Measurements from ENCODE around the gene CFTR. TPM values are rescaled to one million over a fixed set of nuclear protein-coding genes. Genes with fewer than 3 reads are reported as not detected.

Gene CFTR
- total and polyA plus RNA-seq, 2 of the 4 experiments (the other 2 are of a cell fraction), result 0.18 to 0.21 TPM

DNA sequence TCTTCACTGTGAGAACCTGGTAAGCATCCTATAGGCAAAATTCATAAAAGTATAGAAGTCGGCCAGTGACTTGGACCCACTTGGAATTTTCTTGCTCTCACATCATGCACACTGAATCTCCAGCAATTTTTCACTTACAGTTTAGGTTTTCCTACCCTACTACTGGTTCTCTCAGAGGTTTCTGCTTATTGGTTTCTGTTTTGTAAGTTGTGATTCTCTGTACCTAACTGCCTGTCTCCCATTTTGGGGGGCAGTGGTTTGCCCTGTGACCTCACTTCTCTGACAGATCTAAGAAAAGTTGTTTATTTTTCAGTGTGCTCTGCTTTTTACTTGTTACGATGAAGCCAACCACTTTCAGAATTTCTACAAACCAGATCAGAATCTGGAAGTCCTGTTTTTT, 158.1 kb downstream of the CFTR start:
- H2AK5ac ChIP-seq (ENCODE audit: low read depth, low read length), result no peak overlapping the region
- no peak for TF ChIP-seq MXI1 (IDR thresholded peaks at IDR 0.05; ENCODE audit: borderline replicate concordance, low read depth, low read length)
- TF ChIP-seq, protein P1, sequence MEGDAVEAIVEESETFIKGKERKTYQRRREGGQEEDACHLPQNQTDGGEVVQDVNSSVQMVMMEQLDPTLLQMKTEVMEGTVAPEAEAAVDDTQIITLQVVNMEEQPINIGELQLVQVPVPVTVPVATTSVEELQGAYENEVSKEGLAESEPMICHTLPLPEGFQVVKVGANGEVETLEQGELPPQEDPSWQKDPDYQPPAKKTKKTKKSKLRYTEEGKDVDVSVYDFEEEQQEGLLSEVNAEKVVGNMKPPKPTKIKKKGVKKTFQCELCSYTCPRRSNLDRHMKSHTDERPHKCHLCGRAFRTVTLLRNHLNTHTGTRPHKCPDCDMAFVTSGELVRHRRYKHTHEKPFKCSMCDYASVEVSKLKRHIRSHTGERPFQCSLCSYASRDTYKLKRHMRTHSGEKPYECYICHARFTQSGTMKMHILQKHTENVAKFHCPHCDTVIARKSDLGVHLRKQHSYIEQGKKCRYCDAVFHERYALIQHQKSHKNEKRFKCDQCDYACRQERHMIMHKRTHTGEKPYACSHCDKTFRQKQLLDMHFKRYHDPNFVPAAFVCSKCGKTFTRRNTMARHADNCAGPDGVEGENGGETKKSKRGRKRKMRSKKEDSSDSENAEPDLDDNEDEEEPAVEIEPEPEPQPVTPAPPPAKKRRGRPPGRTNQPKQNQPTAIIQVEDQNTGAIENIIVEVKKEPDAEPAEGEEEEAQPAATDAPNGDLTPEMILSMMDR (conservative IDR thresholded peaks at IDR 0.05; ENCODE audit: low read depth, low read length), result no peak
- TF ChIP-seq MAZ (IDR thresholded peaks at IDR 0.05; ENCODE audit: borderline replicate concordance, low read depth, low read length), result no peak
- no peak for TF ChIP-seq SMC3 (IDR thresholded peaks at IDR 0.05; ENCODE audit: low read depth, low read length)
- no peak for TF ChIP-seq CHD1 (IDR thresholded peaks at IDR 0.05; ENCODE audit: low read depth, low read length)
- no peak for TF ChIP-seq BHLHE40 (IDR thresholded peaks at IDR 0.05; ENCODE audit: low read depth, low read length)
- no peak for TF ChIP-seq NFE2L2 (IDR thresholded peaks at IDR 0.05; ENCODE audit: low read depth, low read length)
- no peak for TF ChIP-seq MAFK (IDR thresholded peaks at IDR 0.05; ENCODE audit: low read depth, low read length)
- no peak for TF ChIP-seq RCOR1 (IDR thresholded peaks at IDR 0.05; ENCODE audit: insufficient replicate concordance, low read length)
- TF ChIP-seq FOS (IDR thresholded peaks at IDR 0.05; ENCODE audit: low read depth, low read length), result no peak
- no peak for TF ChIP-seq CEBPB (IDR thresholded peaks at IDR 0.05; ENCODE audit: low read depth, low read length)
- TF ChIP-seq POLR2A (IDR thresholded peaks at IDR 0.05; ENCODE audit: low read depth, low read length), result no peak
- no peak overlapping the region for H3K56ac ChIP-seq (ENCODE audit: extremely low read depth, insufficient read depth, low read length)
- H3K9me3 ChIP-seq (ENCODE audit: control insufficient read depth, insufficient read depth, low read length), result no peaks in the 10 kb centered on the region
- no peak overlapping the region for H4K8ac ChIP-seq (ENCODE audit: low read depth in 2 of 2, low read length in 2 of 2)
- H3K27me3 ChIP-seq (ENCODE audit: control insufficient read depth, insufficient read depth, low read length), result no peaks in the 10 kb centered on the region
- DNase-seq, result no peak
- H2AK9ac ChIP-seq (replicated peaks; ENCODE audit: low read depth, low read length, poor library complexity), result no peak overlapping the region
- no CpG with 5 or more reads among the region's 2 CpGs for WGBS, 2 experiments (ENCODE audit: extremely low coverage in 2 of 2, insufficient read length in 1 of 2)
- POLR2A ChIA-PET (ENCODE audit: unreplicated experiment), result interaction anchor here (0.6 kb wide), 1 partner anchor 1469 kb away, joined by 3 read pairs; no protein-coding TSS in a partner anchor
- H3K4me3 ChIP-seq (ENCODE audit: insufficient read depth, low read depth, low read length), result no peak overlapping the region
- no TSS peak for BruUV-seq (replicated peaks)
- no peak overlapping the region for H3K9ac ChIP-seq (ENCODE audit: low read depth, low read length)
- no peak overlapping the region for H3K14ac ChIP-seq (replicated peaks; ENCODE audit: low read depth, low read length)
- H3K36me3 ChIP-seq (ENCODE audit: control insufficient read depth, insufficient read depth, low read length), result no peaks in the 10 kb centered on the region
- H2BK15ac ChIP-seq (ENCODE audit: low read depth, low read length), result no peak overlapping the region; the same call in 2 of the 3 replicates
- in situ Hi-C loops (cut with MboI; ENCODE audit: low sequenced_read_pairs), result no loop called here
- intact Hi-C loops (cut with micrococcal nuclease), result no loop called here
- H3K9me1 ChIP-seq (ENCODE audit: insufficient read depth, low read length), result no peaks in the 10 kb centered on the region
- H3K23ac ChIP-seq (ENCODE audit: low read depth, low read length), result no peak overlapping the region
- no peak overlapping the region for H2BK5ac ChIP-seq (ENCODE audit: low read depth, low read length, poor library complexity, severe bottlenecking)
- H3K79me1 ChIP-seq (ENCODE audit: low read depth in 1 of 2, low read length in 2 of 2), result no peaks in the 10 kb centered on the region
- no peaks in the 10 kb centered on the region for H4K20me1 ChIP-seq (ENCODE audit: insufficient read depth, low read length)
- H3K4ac ChIP-seq (ENCODE audit: low read depth, low read length), result no peak overlapping the region
- no peak overlapping the region for H2AFZ ChIP-seq (replicated peaks; ENCODE audit: low read length, poor library complexity)
- dilution Hi-C loops (cut with HindIII; ENCODE audit: low sequenced_read_pairs, unreplicated experiment), result no loop called here
- no peak overlapping the region for H4K91ac ChIP-seq (ENCODE audit: insufficient read depth, low read depth, low read length)
- H4K5ac ChIP-seq (ENCODE audit: low read depth, low read length), result no peak overlapping the region
- no peak overlapping the region for H3K27ac ChIP-seq (ENCODE audit: insufficient read depth, low read length)
- ATAC-seq (ENCODE audit: low read depth), result no peak
- H3K4me1 ChIP-seq (ENCODE audit: control insufficient read depth, insufficient read depth, low read length), result no peaks in the 10 kb centered on the region
- no peak overlapping the region for H2BK120ac ChIP-seq (ENCODE audit: low read depth, low read length)
- H3K18ac ChIP-seq (ENCODE audit: low read depth, low read length), result no peak overlapping the region
- no peak overlapping the region for H3K4me2 ChIP-seq (ENCODE audit: low read depth, low read length)
- H2BK20ac ChIP-seq (ENCODE audit: low read depth, low read length), result no peak overlapping the region
- CTCF ChIA-PET, result no interaction called here
